Liver (tissue), 9 donors: Measurements from ENCODE around the gene PIP4K2A. TPM values are rescaled to one million over a fixed set of nuclear protein-coding genes. Genes with fewer than 3 reads are reported as not detected.

Experiments used
- DNase-seq: peaks from one replicate; pipeline ENCODE4 v3.0.0-alpha.2; 2017; ENCODE audit warnings: low spot score
- H3K27ac ChIP-seq, 2 donors: one replicate each; pipeline ENCODE4 v1.7.0; 2013; ENCODE audit warnings: inconsistent platforms in 2 of 2, low read length in 2 of 2, control low read depth in 1 of 2, low read depth in 1 of 2, mild to moderate bottlenecking in 1 of 2
- H3K27me3 ChIP-seq, 4 donors: one replicate each; pipeline versions ENCODE4 v1.6.1 to v1.7.0; 2013; ENCODE audit warnings: low read length in 3 of 4, inconsistent platforms in 1 of 4, mild to moderate bottlenecking in 1 of 4, moderate library complexity in 1 of 4; ENCODE audit not compliant: control insufficient read depth in 4 of 4, insufficient read depth in 4 of 4
- H3K36me3 ChIP-seq, 4 donors: one replicate each; pipeline versions ENCODE4 v1.6.1 to v1.7.0; 2013; ENCODE audit warnings: low read length in 3 of 4, mild to moderate bottlenecking in 3 of 4, low read depth in 1 of 4, moderate library complexity in 1 of 4; ENCODE audit not compliant: control insufficient read depth in 4 of 4, insufficient read depth in 3 of 4
- H3K4me1 ChIP-seq, 4 donors: one replicate each; pipeline versions ENCODE4 v1.6.1 to v1.7.0; 2013; ENCODE audit warnings: low read length in 3 of 4, mild to moderate bottlenecking in 3 of 4, moderate library complexity in 1 of 4; ENCODE audit not compliant: control insufficient read depth in 4 of 4, insufficient read depth in 4 of 4
- H3K4me3 ChIP-seq, 3 donors: one replicate each; pipeline versions ENCODE4 v1.6.1 to v1.7.0; 2013; ENCODE audit warnings: low read length in 3 of 3, control low read depth in 1 of 3, low read depth in 1 of 3, mild to moderate bottlenecking in 1 of 3
- H3K9ac ChIP-seq, 2 donors: one replicate each; pipeline ENCODE4 v1.7.0; 2013; ENCODE audit warnings: low read length in 2 of 2, mild to moderate bottlenecking in 2 of 2, moderate library complexity in 2 of 2, control low read depth in 1 of 2, low read depth in 1 of 2
- H3K9me3 ChIP-seq, 4 donors: one replicate each; pipeline versions ENCODE4 v1.6.1 to v1.7.0; 2013; ENCODE audit warnings: low read length in 3 of 4; ENCODE audit not compliant: control insufficient read depth in 4 of 4
- EGR1 ChIP-seq, 2 donors: IDR thresholded peaks; 2 replicates each; pipeline ENCODE4 v1.6.1; 2016 to 2018; ENCODE audit warnings: antibody characterized with exemption in 2 of 2, low read depth in 2 of 2
- FOXA1 ChIP-seq: IDR thresholded peaks from 2 replicates; pipeline ENCODE4 v1.6.1; 2016; ENCODE audit warnings: antibody characterized with exemption
- FOXA2 ChIP-seq: IDR thresholded peaks from 2 replicates; pipeline ENCODE4 v1.6.1; 2016; ENCODE audit warnings: antibody characterized with exemption
- GABPA ChIP-seq, 2 donors: IDR thresholded peaks in 1 of 2; conservative IDR thresholded peaks in 1 of 2; 2 replicates each; pipeline ENCODE4 v1.6.1; 2016; ENCODE audit warnings: antibody characterized with exemption in 2 of 2, mild to moderate bottlenecking in 1 of 2, moderate library complexity in 1 of 2
- HNF4A ChIP-seq, 2 donors: conservative IDR thresholded peaks; 2 replicates each; pipeline ENCODE4 v1.6.1; 2016; ENCODE audit warnings: antibody characterized with exemption in 2 of 2, mild to moderate bottlenecking in 2 of 2
- HNF4G ChIP-seq: IDR thresholded peaks from 2 replicates; pipeline ENCODE4 v1.6.1; 2016; ENCODE audit warnings: antibody characterized with exemption
- JUND ChIP-seq, 2 donors: IDR thresholded peaks; 2 replicates each; pipeline ENCODE4 v1.6.1; 2016; ENCODE audit warnings: antibody characterized with exemption in 2 of 2
- NR2F2 ChIP-seq: IDR thresholded peaks from 2 replicates; pipeline ENCODE4 v1.6.1; 2016; ENCODE audit warnings: antibody characterized with exemption
- RAD21 ChIP-seq, 2 donors: IDR thresholded peaks; 2 replicates each; pipeline ENCODE4 v1.6.1; 2016; ENCODE audit warnings: antibody characterized with exemption in 2 of 2, mild to moderate bottlenecking in 2 of 2
- RXRA ChIP-seq, 2 donors: IDR thresholded peaks; 2 replicates each; pipeline ENCODE4 v1.6.1; 2017 to 2018; ENCODE audit warnings: antibody characterized with exemption in 2 of 2, mild to moderate bottlenecking in 1 of 2
- SP1 ChIP-seq: IDR thresholded peaks from 2 replicates; pipeline ENCODE4 v1.6.1; 2018; ENCODE audit warnings: antibody characterized with exemption, mild to moderate bottlenecking
- TAF1 ChIP-seq: conservative IDR thresholded peaks from 2 replicates; pipeline ENCODE4 v1.6.1; 2016; ENCODE audit warnings: antibody characterized with exemption, mild to moderate bottlenecking
- YY1 ChIP-seq: IDR thresholded peaks from 2 replicates; pipeline ENCODE4 v1.6.1; 2016; ENCODE audit warnings: antibody characterized with exemption, mild to moderate bottlenecking
- WGBS: extraction: QIAGEN DNeasy Blood & Tissue Kit; methylation state at CpG from one replicate; pipeline ENCODE4 v1.1.7; 2013; 5-methylcytosine and 5-hydroxymethylcytosine counted together
- polyA plus RNA-seq, 2 donors: library from polyadenylated mRNA; stranded (reverse) in 1 of 2; unstranded in 1 of 2; fragments of 200-250 nt in 1 of 2; fragments of >200 nt in 1 of 2; fragmentation: Nextera tagmentation in 1 of 2; extraction: Ambion mirVana in 1 of 2; gene quantifications; one replicate each; pipeline versions ENCODE4 v1.2.1 to v1.2.3, GENCODE V29; 2013 to 2015
- total RNA-seq, 2 donors: library from RNA; depleted of rRNA; stranded (reverse); fragments of >200 nt; gene quantifications; one replicate each; pipeline ENCODE4 v1.2.3, GENCODE V29; 2014
- TF ChIP-seq, protein P1 (sequence below): IDR thresholded peaks from 2 replicates; pipeline ENCODE4 v1.6.1; 2016; ENCODE audit warnings: antibody characterized with exemption
- TF ChIP-seq, protein P2 (sequence below): IDR thresholded peaks from 2 replicates; pipeline ENCODE4 v1.6.1; 2016; ENCODE audit warnings: antibody characterized with exemption
- TF ChIP-seq, protein P3 (sequence below): IDR thresholded peaks from 2 replicates; pipeline ENCODE4 v1.6.1; 2016; ENCODE audit warnings: antibody characterized with exemption
- TF ChIP-seq, protein P4 (sequence below): IDR thresholded peaks from 2 replicates; pipeline ENCODE4 v1.6.1; 2016; ENCODE audit warnings: antibody characterized with exemption, mild to moderate bottlenecking
- TF ChIP-seq, protein P5 (sequence below): fragments of 150-350 bp; IDR thresholded peaks from 2 replicates; pipeline ENCODE4 v1.5.1; 2017; ENCODE audit warnings: improper control_type of control experiment, low read depth, low read length; ENCODE audit not compliant: missing input control
- donor health status: healthy.
- donor health status: healthy.
- donor health status: healthy.
- donor health status: healthy.
- donor health status: healthy.

The PIP4K2A gene
- total and polyA plus RNA-seq, 4 donors, result 6.4 to 53.7 (median 8.6) TPM

DNA sequence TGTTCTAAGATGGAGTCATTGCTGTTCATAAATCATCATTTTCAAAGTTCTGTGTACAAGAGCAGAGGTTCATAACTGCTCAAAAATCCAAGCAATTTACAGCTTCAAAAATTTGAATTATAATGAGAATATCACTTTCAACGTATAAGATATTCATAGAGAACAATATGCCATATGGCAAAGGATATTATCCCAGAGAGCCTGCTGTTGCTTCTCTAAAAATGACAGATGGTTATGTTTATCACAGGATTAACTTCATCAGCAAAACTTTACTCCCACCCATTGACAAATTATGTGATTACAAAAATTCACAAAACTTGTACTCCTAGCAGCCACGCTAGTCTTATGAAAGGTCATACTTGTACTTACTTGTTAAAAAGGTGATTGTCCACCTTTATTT, 105.1 kb downstream of the PIP4K2A start:
- H3K27ac ChIP-seq, result no peak overlapping the region
- no peaks in the 10 kb centered on the region for H3K27me3 ChIP-seq
- no peaks in the 10 kb centered on the region for H3K4me1 ChIP-seq
- H3K4me3 ChIP-seq, result no peak overlapping the region
- WGBS, result 97% methylated on average over 2 of the region's 2 CpGs
- H3K9me3 ChIP-seq, result no peaks in the 10 kb centered on the region
- peaks cover 0 to 4% (median 2%) of the 10 kb centered on the region in 4 donors for H3K36me3 ChIP-seq
- H3K9ac ChIP-seq, result no peak overlapping the region
- TF ChIP-seq NR2F2 (no peak), EGR1 (IDR thresholded peaks at IDR 0.05; ENCODE audit: low read depth in 2 of 2) (no peak), RAD21 (IDR thresholded peaks at IDR 0.05) (no peak), SP1 (no peak), HNF4G (no peak), GABPA (IDR thresholded peaks at IDR 0.05 in 1 of 2, conservative IDR thresholded peaks at IDR 0.05 in 1 of 2) (no peak), YY1 (no peak), JUND (IDR thresholded peaks at IDR 0.05) (no peak), HNF4A (conservative IDR thresholded peaks at IDR 0.05) (no peak), FOXA1 (no peak), RXRA (IDR thresholded peaks at IDR 0.05) (no peak), FOXA2 (no peak), TAF1 (no peak)
- TF ChIP-seq, protein P1, sequence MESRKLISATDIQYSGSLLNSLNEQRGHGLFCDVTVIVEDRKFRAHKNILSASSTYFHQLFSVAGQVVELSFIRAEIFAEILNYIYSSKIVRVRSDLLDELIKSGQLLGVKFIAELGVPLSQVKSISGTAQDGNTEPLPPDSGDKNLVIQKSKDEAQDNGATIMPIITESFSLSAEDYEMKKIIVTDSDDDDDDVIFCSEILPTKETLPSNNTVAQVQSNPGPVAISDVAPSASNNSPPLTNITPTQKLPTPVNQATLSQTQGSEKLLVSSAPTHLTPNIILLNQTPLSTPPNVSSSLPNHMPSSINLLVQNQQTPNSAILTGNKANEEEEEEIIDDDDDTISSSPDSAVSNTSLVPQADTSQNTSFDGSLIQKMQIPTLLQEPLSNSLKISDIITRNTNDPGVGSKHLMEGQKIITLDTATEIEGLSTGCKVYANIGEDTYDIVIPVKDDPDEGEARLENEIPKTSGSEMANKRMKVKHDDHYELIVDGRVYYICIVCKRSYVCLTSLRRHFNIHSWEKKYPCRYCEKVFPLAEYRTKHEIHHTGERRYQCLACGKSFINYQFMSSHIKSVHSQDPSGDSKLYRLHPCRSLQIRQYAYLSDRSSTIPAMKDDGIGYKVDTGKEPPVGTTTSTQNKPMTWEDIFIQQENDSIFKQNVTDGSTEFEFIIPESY, result no peak
- TF ChIP-seq, protein P2, sequence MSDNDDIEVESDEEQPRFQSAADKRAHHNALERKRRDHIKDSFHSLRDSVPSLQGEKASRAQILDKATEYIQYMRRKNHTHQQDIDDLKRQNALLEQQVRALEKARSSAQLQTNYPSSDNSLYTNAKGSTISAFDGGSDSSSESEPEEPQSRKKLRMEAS, result no peak
- TF ChIP-seq, protein P3, sequence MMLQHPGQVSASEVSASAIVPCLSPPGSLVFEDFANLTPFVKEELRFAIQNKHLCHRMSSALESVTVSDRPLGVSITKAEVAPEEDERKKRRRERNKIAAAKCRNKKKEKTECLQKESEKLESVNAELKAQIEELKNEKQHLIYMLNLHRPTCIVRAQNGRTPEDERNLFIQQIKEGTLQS, result no peak
- TF ChIP-seq, protein P4, sequence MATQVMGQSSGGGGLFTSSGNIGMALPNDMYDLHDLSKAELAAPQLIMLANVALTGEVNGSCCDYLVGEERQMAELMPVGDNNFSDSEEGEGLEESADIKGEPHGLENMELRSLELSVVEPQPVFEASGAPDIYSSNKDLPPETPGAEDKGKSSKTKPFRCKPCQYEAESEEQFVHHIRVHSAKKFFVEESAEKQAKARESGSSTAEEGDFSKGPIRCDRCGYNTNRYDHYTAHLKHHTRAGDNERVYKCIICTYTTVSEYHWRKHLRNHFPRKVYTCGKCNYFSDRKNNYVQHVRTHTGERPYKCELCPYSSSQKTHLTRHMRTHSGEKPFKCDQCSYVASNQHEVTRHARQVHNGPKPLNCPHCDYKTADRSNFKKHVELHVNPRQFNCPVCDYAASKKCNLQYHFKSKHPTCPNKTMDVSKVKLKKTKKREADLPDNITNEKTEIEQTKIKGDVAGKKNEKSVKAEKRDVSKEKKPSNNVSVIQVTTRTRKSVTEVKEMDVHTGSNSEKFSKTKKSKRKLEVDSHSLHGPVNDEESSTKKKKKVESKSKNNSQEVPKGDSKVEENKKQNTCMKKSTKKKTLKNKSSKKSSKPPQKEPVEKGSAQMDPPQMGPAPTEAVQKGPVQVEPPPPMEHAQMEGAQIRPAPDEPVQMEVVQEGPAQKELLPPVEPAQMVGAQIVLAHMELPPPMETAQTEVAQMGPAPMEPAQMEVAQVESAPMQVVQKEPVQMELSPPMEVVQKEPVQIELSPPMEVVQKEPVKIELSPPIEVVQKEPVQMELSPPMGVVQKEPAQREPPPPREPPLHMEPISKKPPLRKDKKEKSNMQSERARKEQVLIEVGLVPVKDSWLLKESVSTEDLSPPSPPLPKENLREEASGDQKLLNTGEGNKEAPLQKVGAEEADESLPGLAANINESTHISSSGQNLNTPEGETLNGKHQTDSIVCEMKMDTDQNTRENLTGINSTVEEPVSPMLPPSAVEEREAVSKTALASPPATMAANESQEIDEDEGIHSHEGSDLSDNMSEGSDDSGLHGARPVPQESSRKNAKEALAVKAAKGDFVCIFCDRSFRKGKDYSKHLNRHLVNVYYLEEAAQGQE, result no peak
- TF ChIP-seq, protein P5, sequence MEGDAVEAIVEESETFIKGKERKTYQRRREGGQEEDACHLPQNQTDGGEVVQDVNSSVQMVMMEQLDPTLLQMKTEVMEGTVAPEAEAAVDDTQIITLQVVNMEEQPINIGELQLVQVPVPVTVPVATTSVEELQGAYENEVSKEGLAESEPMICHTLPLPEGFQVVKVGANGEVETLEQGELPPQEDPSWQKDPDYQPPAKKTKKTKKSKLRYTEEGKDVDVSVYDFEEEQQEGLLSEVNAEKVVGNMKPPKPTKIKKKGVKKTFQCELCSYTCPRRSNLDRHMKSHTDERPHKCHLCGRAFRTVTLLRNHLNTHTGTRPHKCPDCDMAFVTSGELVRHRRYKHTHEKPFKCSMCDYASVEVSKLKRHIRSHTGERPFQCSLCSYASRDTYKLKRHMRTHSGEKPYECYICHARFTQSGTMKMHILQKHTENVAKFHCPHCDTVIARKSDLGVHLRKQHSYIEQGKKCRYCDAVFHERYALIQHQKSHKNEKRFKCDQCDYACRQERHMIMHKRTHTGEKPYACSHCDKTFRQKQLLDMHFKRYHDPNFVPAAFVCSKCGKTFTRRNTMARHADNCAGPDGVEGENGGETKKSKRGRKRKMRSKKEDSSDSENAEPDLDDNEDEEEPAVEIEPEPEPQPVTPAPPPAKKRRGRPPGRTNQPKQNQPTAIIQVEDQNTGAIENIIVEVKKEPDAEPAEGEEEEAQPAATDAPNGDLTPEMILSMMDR, result no peak
- no peak for DNase-seq
